Nucleus accumbens (tissue), 56 donors: ENCODE measurements around the gene OTX2.

Source experiments
- DNase-seq, 56 donors: peaks; one replicate each; lab custom pipeline; 2025; lab: John Stamatoyannopoulos, UW

Gene OTX2

DNA sequence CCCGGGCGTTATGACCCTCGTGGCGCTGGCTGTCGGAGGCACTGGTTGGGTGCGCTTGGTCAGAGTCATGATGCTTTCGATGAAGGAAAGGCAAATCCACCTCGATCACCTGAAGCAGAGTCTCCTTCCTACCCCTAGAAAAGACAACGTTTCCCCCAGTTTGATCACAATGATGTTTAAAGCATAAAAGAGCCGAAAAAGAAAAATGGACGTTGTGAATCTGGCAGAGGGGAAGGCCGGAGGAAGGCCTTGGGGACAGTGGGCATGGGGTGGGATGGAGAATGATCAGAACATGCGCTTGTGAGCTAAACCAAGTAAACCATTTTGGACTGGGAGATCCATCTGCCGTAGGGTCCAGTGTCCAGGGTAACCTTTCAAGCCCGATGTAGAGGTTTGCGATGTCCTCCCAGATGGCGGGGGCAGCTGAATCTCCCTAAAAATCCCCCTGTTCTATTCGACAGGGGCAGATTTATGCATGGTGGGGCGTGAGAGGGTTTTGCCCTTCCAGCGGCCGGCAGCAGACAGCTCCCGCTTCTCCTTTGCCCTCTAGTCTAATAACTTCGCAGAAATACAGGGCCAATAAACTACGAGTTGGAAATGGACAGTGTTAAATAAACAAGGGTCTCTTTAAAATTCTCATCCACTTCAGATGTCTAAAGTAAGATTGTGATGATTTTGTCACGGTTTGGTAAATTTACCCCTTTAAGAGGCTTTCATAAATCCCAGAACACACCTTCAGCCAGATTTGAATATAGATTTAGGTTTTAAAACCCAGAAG, 2.3 kb upstream of the OTX2 start:
- no peak for DNase-seq

DNA sequence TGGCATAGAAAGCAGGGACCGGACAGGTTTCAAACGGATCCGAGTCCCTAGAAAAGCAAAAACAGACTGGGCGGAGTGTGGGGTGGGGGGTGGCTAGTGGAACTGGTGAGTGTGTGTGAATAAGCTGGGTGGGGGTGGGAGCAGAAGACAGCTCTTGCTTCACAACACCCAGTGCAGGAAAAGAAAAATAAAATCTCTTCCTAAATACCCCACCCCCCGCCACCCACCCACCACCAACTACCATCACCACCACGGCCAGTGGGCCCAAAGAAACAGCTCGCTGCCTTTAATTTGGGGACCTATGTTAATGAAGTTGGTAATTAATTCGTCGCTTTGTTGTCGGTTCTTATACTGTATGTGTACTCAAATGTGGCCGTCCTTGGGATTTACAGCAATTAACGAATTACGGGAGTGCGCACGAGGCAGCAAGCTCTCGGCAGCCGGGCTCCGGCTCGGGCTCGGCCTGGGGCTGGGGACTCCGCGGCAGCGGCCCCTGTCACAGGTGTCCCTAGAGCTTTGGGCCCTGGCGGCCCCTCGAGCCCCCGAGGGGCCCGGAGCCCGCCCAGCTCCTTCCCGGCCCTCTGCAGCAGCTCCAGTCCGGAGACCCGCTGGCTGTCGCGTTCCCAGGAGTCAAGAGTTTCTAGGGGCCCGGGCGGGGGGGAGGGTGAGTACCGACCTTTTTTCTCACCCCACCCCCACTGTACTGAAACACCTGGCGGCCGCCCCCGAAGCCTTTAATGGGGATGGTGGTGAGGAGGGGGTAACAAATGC, 1.5 kb upstream of the OTX2 start:
- DNase-seq: no peak

DNA sequence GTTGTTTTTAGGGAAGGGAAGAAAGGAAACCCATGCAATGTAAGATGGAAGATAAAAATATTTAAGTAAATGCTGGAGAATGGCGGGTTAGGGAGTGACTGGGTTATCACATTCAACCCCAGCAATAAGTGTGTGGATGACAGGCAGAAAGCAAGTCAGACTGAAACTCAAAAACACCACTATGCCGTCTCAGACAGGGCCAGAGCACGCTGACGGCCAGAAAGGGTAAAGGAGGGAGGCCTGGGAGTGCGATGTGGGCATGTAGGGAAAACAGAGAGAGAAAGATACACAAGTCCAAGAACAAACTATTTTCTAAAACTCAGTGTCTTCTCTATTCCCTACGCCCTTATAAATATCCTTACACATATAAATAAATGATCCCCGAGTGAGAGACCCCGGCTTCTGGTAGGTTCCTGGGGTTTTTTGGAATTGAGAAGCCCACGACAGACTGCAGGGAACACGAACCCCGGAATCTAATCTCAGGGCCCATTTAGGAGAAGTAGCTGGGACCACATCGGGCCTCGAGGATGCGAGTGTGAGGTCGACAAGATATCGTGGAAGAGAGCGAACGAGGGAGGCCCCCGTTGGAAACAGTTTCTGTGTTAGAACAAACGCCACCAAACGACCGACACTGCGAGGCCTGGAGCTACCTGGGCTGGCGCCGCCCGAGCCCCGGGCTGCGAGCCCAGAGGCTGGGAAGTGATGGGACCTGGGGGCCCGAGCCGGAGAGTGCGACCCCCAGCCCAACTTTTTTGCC, 735 bp upstream of the OTX2 start:
- DNase-seq: no peak

DNA sequence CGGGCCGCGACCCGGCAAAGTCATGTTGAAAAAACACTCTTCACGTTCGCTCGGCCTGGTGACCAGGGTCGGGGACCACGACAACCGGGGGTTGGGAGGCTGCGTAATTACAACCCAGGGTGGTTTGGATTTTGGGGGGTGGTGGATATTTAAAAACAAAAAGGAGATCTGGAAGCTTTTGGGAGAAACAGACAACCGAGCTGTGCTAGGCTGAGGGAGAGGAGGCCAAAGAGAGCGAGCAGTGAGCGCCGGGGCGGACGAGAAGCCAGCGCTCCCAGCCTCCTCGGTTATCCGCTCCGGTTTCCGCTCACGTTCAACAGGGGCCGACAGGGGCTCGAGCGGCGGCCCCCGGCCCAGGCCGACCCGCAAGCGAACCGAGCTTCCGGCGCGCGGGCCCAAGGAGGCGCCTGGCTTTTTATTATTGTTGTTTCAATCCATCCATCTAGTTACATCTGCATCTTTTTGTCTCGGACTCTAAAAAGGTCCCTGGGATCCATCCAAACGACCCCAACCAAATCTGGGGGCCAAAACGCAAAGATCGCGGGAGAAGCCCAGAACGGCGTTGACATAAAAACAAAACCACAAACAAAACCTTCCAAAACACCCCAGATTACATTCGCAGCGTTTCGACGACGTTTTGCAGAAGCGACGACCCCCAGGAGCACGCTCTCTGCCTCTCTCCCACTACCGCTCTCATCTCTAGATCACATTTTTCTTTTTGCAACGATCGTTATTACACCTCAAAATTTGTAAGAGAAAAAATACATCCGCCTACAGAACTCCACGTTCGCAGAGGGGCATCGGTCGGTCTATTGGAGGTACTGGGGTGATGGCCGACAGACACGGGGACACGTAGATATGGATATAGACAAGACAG, 771 bp downstream of the OTX2 start:
- DNase-seq: no peak

DNA sequence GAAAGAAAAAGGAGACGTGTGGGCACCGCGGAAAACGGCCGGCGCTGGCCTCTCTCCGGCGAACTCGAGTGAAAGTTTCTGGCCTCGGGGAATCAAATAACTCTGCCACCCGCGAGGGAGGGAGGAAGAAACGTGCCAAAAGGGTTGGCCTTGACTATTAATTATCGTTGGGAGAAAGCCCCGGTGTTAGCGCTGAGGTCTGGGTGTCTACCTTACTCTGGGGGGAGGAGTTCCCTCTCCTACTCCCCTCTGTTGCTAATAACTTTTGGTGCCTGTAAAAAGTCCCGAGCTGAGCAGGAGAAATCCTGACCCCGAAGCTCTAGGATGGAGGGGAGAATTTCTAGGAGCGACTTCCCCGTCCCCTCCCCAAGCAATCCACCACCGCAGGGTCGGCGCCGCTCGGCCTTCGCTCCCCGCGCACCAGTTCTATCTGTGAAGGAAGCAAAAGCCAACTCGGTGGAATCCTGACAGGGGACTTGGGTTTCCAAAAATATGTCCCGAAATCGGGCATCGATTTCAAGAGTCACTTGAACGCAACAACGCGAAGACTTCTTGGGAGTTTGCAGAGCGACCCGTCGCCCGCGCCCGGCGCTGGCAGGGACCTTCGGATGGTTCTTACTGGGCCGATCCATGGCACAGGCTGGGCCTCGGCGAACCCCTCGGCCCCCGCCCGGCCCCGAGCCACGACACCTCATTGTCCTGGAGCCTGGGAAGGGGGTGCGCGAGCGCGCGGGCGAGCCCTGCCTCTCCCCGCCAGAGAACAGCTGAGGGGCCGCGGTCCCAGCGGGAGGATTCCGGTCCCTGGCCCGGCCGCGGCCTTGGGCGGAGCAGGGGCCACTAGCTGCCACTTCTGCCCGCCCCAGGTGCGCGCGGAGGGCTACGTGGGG, 1.7 kb downstream of the OTX2 start:
- DNase-seq: peak in 1 of 56 donors; percentile 10

DNA sequence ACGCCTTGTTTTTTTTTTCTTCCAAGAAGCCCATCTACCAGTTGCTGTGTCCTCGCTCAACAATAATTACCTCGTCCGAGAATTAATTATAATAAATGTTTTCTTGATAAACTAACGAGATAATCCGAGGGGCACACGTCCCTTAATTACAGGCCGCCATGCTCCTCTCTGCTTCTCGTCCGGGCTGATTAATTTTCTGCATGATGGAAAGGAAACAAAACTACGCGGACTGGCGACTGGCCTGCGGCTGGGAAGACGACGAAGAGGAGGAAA, 2.2 kb downstream of the OTX2 start:
- DNase-seq: no peak

DNA sequence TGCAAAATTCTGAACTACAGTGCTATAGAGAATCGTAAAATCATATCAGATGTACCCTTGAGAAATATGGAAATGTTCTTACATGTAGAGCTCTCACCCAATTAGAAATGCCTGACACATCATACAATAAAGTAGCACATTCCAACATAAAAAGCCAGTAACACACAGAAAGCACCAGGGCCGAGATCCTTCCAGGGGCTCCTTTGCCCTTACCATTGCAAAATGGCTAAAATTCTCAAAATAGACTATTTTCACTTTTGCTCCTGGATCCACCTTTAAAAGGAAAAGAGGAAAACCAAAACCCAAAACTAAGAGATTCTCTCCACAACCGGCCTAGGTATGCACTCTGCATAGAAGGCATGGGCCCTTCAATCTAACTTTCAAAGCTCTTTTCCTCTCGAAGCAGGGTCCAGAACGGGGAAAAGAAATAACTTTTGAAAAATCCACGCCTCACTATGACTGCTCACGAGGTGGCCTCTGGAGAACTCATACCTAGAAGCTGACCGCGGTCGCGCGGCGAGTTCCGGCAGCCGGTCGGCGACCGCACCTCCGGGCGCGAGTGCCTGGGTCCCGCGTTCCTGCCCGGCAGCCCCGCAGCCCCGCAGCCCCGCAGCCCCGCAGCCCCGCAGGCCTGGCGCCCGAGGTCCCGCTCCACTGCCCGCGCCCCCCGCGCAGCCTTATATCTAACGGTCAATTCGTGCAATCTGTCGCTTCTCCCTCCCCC, 2.7 kb downstream of the OTX2 start:
- no peak for DNase-seq

DNA sequence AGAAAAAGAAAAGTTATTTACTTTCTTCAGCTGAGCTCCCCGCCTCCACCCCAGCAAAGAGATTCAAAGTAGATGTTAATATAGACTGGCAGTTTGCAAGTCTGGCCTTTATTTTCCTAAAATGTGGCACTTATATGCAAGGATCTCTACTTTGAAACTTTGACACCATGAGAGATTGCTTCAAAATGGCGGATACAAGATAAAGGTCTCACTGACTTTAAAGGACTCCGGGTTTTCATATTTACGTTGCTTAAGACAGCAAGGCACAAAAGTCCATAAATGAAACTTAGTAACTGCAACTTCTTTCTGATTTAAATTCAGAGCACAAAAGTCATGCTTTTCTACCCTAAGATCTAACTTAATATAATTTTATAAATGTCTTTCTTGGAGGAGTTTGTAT, 3.5 kb downstream of the OTX2 start:
- no peak for DNase-seq

DNA sequence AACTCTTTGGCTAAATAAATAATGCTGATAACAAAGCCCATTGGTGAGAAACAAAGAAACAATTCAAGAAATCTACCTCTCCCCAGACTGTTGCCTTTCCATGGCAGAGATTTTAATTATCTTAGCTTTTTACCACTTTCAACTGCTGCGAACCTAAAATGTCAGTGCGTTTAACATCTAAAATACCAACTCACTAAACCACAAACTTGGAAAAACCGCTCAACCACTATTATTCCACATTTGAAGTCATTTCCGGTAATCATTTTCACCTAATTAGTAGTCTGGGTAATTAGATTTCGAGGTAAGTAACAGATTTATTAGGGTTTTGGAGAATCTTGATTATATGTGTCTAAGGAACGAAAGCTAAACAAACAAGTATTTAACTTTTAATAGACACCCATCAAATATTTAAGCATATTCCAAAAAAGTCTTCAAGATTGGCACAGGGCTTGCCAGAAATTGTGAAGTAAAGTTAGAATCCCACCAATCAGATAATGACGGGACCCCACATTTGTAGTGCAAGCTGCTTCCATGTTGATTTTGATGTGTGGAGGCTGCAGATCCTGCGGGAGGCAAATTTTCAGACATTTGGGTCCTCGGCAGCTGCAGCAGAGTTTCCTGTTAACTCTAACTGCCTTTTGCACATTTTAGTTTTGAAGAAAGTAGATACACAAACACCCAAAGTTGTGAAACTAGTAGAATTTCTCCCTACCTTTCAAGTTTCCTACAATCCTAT, 4.1 kb downstream of the OTX2 start:
- no peak for DNase-seq

DNA sequence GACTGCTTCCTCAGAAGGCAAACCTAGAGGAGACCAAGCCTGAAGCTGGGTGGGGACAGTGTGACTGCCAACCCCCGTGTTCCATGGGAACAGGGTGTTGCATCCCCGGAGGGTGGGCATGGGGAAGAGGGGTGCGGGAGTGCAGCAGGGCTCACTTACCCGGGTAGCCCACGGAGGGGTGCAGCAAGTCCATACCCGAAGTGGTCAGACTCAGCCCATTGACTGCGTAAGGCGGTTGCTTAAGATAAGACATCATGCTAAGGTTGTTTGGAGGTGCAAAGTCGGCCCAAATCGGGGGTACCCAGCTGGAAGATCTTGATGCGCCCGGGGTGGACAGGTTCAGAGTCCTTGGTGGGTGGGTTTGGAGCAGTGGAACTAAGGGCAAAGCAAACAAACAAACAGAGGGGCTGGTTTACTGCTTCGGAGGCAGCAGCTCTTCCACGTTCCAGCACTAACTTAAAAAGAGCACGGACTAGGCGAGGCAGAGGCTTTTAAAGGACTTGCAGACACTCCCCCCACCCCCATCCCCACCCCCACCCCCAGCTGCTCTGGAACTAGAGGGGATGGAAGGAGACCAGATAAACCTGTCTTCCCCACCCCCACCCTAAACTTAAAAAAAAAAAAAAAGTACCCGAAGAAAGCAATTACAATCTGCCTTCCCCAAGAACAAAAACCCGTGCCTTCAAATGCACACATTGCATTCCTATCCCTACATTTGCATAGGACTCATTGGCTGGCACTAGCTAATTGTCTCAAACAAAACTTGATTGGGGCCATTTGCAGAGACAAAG, 4.9 kb downstream of the OTX2 start:
- no peak for DNase-seq

DNA sequence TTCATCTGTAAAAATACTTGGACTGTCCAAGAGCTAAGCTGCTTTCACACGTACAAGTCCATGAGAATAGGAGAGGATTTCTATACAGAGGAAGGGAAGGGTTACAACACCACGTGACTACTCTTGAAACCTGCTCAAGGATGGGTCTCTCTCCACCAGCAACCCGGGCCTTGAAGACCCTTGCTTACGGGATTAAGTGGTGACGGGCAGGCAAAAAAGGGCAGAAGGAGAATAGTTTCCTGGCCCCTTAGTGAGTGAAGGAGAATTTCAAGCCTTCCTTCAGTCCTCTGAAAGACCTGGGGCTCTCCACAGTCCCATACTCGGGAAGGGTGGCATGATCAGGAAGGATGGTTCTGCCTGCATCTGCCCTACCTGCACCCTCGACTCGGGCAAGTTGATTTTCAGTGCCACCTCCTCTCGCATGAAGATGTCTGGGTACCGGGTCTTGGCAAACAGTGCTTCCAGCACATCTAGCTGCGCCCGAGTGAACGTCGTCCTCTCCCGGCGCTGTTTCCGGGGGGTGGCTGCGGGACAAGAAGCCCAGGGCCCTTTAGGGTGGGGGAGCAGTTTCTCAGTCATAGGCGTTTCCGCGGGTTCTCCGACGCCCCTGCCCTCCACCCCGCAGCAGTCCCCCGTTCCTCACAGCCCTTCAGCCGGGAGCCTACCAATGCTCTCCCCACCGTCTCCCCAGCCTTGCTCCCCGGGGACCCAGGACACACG, 6.3 kb downstream of the OTX2 start:
- DNase-seq: no peak

DNA sequence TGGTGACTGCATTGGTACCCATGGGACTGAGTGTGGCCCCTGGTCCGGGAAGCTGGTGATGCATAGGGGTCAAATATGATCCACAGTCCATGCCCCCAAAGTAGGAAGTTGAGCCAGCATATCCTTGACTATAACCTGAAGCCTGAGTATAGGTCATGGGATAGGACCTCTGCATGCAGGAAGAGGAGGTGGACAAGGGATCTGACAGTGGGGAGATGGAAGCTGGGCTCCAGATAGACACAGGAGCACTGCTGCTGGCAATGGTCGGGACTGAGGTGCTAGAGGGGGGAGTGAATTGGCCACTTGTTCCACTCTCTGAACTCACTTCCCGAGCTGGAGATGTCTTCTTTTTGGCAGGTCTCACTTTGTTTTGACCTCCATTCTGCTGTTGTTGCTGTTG, 8.4 kb downstream of the OTX2 start:
- no peak for DNase-seq

DNA sequence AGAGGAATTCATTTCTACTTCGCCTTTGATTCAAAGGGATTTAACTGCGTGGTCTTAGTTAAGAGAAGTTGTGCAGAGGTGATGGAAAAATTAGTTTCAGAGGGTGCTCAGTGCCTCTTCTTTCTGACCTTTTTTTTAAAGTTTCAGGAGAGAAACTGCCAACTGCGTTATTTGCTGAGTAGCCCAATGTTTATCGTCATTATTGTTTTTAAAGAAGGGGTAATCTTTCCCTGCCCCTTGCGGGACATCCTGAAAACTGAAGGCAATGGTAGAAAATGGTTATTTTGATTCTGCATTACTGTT, 11.0 kb downstream of the OTX2 start:
- DNase-seq: no peak

DNA sequence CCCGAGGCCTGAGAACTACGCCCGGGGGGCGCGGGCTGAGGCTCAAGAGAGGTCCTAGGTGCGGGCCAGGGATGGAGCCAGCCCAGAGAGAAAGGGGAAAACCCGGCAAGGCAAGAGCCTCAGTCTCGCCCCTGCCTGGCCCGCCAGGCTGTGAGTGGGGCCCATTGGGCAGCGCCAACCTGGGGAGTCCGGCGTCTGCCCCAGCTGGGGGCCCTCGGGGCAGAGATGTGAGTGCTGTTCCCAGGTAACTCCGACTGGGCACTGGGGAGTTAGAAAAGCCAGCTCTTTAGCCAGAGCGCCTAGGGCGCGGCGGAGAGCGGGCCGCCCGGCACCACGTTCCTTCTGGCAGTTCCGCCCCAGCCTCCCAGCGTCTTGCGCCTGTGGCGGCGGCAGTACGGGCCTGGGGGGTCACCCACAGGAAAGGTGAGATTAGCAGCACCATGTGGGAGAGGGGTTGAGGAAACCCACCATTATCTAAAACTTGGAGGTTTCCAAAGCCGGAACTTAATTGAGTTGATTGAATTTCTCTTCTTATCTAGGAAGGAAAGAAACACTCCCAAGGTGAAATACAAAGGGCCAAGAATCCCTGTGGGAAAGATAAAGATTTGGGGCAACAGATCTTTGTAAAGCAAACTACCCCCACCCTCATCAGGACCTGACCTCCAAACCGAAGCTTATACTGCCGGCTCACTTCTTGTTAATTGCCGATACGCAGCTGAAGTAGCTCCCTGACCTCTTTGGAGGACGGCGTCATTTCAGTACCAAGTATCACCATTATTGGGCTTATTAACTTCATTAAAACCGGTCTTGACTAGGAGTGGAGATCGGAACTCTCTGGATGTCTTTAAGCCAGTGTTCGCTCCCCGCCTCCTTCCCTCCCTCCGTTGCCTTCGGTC, 11.6 kb downstream of the OTX2 start:
- no peak for DNase-seq

DNA sequence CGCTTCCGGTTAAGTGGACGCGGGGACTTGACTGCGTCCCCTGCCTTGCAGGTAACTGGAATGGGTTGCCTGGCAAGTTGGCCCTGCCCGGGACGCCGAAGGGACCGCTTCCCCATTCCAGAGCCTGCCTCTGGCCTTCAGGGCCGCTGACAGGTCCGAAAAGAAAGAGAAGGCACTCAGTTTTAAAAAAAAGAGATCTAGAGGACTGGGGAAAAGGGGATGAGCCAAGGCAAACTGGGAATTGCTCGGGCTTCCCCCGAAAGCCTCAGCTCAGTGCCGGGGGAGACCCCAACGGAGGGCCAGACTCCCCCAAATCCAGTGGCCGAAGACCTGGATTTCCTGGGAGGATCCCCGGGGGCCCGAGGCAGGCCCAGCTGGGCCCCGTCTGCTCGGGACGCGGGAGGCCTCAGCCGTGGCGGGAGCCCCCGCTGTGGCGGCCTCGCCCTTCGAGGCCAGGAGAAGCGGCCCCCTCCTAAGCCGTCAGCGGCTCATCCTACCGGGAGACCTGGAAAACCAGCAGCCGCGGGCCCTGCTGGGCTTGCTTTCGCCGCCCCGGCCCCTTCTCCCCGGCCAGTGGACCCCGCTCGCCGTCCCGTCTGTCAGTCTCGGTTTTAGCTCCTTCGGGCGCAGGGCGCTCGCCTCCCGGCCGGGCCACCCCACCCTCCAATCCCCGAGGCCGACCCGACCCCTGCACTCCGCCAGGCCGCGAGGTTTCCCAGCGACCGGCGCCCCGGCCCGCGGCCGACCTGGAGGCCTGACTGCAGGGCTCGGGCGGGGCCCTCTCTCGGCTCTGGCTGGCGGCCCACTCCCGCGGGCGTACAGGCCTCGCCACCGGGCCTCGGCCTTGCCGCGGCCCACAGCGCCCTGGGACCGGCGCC, 12.5 kb downstream of the OTX2 start:
- DNase-seq: no peak
